C4-2B (cell line): ENCODE results near the gene GPHN.

Experiments used
- H3K27ac ChIP-seq: fragments of 450-650 bp; 2 replicates; pipeline ENCODE4 v1.5.1; 2017
- CTCF ChIP-seq: fragments of 450-650 bp; conservative IDR thresholded peaks from 2 replicates; pipeline ENCODE4 v1.5.1; 2017; ENCODE audit warnings: mild to moderate bottlenecking
- ZFX ChIP-seq: fragments of 450-650 bp; IDR thresholded peaks from 2 replicates; pipeline ENCODE4 v1.6.1; 2017

The GPHN gene

GRCh38 chr14:67188326-67188725, 680.4 kb downstream of the GPHN start:
- no peak overlapping the region for H3K27ac ChIP-seq
- no peak for TF ChIP-seq ZFX
- no peak for TF ChIP-seq CTCF

DNA sequence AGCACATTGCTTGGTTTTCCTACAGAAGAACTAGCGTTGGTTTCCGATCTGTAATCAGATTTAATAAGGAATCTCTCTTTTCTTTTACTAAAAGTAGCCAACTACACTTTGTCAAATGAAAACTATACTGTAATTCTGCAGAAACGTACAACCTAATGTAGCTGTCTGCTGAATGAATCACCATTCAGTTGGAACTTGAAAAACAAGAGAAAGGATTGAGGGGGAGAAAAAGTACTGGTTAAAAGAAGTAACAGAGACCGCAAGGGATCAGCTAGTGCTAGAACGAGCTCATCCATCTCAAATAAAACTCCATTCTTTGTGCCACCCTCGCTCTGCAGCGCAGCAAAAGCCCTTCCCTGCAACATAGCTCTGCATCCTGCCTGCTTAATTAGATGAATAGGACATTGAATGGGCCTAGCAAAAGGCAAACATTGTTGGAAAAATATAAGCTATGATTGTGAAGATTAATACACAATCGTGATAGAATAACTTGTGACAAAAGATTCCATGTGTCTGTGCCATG, 683.9 kb downstream of the GPHN start:
- no peak overlapping the region for H3K27ac ChIP-seq
- TF ChIP-seq CTCF (no peak), ZFX (no peak)

- TF ChIP-seq ZFX (no peak), CTCF (no peak)
- no peak overlapping the region for H3K27ac ChIP-seq
Observed at GRCh38 chr14:67192366-67192765, 684.4 kb downstream of the GPHN start.

DNA sequence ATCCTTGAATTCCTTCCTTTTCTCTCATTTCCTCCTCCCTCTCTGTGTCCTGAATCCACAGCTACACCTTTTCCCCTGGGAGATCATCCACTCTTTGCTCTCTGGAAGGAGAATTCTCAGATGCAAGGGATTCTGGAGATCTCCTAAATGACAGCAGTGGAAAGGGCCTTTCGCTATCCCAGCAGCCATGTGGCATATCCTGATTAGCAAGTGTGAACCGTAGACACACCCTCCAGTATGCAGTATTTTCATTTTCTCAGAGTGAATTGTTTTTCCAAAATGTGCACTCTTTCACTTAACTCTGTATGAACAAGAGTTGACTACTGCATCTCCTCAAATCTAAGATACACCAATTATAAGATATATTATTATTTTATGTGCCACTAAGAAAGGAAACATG, 687.3 kb downstream of the GPHN start:
- no peak overlapping the region for H3K27ac ChIP-seq
- TF ChIP-seq CTCF: no peak
- TF ChIP-seq ZFX: no peak

GRCh38 chr14:67199016-67199415, 691.1 kb downstream of the GPHN start:
- no peak overlapping the region for H3K27ac ChIP-seq
- TF ChIP-seq ZFX (no peak), CTCF (no peak)

- TF ChIP-seq ZFX (no peak), CTCF (no peak)
- no peak overlapping the region for H3K27ac ChIP-seq
Observed at GRCh38 chr14:67207810-67208209, 699.9 kb downstream of the GPHN start.

- H3K27ac ChIP-seq: no peak overlapping the region
- TF ChIP-seq CTCF: no peak
- TF ChIP-seq ZFX: no peak
Observed at GRCh38 chr14:67218126-67218525, 710.2 kb downstream of the GPHN start.
